Stimulated activated CD4-positive, alpha-beta T cell treated with anti-CD3 and anti-CD28 coated beads, Interleukin-4, amount 100 ng/mL, for 24 hours (primary cell): ENCODE results near the gene DNAH8.
"Not testable (repeated sequence)": the region's sequence is repeated elsewhere in the genome, so short reads cannot be mapped to it uniquely, and the experiment has no call there.

ENCODE experiments used
- DNase-seq: peaks from one replicate; pipeline ENCODE4 v3.0.0-alpha.2; 2020

The DNAH8 gene

DNA sequence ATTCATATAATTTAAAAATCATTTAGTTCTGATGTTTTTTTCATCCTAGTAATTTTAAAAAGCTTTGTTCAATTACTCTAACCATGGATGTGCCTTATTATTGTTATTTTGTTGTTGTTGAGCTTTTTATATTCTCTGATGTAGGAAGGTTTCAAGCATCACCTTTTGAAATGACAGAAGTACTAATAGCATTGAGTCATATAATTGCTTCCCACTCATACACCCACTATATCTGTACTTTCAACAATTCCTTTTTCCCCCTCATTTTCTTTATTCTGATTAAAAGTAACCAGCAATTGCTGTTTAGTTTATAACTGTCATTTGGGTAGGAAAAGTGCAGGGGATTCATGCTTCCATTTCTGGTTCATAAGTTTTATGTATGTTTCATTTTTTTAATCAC lies 38.6 kb downstream of the DNAH8 start:
- no peak for DNase-seq

DNA sequence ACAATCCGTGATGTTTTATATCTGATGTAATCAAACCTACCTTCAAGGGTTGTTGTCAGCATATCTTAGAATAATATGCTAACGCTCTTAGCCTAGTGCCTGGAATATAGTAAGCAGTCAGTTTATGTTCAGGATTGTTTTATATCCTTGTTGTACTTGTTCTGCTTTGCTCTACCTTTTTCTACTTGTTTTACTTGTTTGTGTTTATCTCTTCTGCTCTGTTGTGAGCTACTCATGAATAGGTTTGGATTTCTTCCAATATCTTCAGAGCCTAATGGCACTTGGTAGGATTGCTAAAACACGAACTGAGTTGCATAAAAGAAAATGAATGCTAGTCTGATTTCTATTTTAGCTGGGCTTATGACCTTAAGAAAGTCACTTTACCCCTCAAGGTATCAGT lies 40.1 kb downstream of the DNAH8 start:
- DNase-seq = no peak

DNA sequence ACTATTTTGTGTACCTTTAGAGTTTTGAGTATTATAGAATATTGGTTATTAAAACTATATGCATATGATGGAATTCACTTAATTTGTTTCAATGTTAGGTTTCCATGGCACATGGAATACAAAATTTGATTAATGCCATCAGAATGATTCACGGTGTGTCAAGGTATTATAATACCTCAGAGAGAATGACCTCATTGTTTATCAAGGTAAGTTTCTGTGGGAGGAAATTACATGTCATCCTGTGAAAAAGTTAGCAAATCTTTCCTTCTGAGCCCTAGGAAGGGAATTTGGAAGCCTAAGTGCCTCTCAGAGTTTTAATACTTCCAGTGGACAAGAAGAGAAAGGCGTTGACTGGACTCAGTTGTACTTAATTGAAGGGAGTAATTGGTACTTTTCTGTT lies 40.8 kb downstream of the DNAH8 start:
- DNase-seq = no peak

DNA sequence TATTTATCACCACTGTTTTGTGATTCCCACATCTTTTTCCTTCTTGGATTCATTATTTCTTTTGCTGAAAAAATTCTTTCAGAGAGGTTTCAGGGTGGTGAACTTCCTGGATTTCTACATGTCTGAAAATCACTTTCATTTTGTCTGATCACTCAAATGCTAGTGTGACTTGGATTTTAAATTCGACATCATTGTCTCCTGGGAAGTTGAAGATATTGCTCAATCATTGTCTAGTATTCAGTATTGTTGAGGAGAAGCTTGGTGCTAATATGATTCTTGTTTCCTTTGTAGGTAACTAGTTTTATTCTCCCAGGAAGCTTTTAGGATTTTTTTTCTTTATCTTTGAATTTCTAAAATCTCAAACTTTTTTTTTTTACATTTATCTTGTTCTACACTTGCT lies 45.0 kb downstream of the DNAH8 start:
- DNase-seq = no peak

DNA sequence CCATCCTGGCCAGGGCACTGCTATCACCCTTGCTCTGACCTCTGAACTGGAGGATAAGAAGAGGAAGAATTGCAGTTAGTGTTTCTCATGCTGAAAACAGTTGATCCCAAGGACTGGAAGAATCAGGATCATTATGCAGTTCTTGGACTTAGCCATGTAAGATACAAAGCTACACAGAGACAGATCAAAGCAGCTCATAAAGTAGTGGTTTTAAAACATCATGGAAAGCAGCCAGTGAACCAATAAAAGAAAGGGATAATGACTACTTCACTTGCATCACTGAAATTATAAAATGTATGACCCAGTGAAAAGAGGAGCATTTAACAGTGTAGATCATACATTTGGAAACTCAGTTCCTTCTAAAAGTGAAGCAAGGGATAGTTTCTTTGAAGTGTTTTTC lies 47.7 kb downstream of the DNAH8 start:
- no peak for DNase-seq

DNA sequence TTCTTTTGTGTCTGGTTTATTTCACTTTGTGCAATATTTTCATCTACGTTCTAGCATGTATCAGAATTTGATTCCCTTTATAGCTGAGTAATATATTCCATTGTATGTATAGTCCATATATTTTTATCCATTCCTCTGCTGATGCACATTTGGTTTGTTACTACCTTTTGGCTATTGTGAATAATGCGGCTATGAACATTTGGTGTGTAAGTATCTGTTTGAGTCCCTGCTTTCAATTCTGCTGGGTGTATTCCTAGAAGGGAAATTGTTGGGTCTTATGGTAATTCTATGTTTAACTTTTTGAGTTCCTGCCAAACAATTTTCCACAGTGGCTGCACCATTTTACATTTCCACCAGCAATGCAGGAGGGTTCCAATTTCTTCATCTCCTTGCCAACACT lies 52.4 kb downstream of the DNAH8 start:
- DNase-seq = no peak

DNA sequence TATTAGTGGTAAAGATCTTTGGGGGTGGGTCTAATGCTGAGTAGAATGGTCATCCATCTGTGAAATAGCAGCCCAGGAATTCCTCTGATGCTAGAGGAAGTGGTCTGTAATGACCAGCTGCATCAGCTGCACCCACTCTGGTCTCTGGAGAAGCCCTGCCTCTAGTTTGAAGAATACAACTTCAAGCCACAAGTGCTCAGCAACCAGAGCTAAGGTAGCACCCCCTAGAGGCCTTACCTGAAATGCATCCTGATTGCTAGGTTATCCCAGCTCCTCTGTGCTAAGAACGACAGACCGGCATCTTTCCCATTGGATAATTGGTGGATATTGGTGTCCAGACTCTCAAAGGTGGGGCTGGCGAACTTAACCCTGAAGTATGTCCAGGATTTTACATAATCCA lies 58.2 kb downstream of the DNAH8 start:
- peak; percentile 17 for DNase-seq

DNA sequence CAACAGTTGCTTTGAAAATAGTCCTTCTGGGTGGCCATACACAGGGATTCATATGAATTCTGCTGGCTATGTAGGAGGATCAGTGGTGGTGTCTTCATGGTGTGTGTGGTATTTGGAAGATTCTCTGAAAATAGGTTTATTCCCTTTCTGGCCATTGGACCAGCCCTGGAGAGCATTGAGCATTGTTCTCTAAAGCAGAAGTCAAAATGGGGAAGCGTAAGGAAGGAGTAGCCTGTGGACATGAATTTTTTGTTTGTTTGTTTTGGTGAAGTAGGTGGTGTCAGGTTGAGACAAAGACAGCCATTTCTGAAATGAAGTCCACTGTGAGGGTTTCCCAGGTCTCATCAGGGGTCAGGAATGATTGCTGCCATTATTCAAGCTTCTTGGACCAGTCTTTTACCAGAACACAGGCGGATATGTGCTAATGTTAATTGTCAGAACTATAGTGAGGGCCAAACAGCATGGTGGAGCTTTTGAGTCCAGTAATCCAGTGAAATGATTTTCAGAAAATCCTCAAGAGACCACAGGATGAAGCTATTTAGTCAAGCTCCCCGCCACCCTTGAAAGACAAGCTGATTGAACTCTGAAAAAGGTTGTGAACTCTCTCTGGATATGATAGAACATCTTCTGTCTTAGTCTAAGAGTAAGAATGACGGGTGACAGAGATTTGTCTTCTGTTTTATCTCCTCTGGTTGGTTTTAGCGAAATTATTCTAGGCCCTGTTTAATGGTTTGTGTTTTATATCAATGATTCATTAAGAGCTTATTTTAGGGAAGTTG lies 60.0 kb downstream of the DNAH8 start:
- DNase-seq = no peak

DNA sequence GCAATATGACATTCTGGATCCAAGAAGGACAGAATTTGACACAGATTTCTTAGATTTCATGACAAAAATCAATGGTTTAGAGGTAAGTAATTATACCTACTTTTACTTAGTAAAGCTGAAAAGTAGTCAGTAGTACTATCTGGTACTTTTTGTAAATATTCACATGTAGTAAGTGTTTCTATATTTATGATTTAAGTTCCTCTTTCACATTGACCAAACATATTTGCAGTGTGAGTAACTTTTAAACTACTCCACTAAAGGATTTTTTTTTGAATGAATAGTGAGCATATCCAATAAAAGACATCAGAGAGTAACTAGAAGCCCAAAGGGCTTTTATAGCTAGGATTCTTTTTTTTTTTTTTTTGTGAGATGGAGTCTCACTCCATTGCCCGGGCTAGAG lies 60.8 kb downstream of the DNAH8 start:
- no peak for DNase-seq

DNA sequence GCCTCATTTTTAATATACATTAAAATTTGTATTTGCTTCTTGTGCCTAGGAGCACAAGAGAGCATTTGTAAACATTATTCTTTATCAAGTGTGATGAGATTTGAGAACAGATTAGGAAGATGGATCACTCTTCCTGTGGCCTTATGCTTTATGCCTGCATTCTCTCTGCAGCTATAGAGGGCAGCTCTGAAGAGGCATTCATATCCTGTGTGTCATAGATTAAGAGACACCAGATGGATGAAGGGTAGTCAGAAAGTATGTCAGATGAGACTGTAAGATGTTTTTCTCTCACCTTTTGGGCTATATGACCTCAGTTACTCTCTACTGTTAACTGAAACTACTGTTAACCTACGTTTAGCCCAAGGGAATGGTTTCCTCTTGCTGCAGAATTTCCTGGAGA lies 61.4 kb downstream of the DNAH8 start:
- DNase-seq = no peak

DNA sequence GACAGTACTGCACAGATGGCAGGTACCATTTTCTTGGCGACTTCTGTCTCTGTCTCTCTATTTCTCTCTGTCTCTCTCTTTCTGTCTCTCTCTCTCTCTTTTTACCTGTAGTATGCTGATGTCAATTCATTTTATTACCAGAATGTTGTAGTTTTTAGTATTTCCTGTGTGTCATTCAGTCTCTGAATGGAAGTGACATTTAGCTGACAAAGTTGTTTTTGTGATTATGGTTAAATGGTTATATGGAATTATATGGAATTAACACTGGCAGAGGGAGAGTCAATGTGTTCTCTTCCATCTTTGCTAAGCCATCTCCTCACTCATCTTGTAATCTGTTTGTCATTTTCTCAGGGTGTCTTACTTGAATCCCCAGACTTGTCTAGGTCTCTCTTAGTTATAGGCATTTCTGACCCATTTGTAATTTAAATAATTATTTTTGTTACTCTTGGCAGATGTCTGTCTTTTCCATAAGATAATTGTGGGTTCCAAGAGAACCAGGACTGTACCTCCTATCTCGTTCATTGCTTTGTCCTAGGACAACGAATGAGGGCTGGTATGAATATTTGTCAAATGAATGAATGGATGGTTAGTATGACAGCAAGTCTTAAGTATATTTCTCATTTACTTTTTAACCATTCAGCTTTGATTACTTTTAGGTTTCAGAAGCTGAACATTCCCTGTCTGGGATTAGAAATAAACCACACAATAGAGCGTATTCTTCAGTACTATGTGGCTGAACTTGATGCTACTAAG lies 64.4 kb downstream of the DNAH8 start:
- no peak for DNase-seq

DNA sequence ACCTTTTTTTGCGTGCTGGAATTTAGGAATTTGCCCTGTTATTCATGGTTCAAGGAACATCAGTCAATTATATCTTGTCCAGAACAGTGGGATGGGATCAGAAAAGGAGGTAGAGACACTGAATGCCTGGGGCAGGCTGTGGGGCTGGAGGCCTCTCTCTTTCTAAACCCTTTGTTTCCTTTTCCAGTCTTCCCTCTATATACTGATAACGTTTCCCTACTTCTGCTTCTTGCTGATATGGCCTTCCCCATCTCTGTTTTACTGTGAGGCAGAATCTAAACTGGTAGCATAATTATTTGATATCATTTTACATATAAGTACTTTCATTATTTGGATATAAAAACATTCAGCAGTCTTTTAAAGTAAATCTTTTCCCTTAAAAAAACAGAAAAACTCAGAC lies 67.5 kb downstream of the DNAH8 start:
- no peak for DNase-seq

DNA sequence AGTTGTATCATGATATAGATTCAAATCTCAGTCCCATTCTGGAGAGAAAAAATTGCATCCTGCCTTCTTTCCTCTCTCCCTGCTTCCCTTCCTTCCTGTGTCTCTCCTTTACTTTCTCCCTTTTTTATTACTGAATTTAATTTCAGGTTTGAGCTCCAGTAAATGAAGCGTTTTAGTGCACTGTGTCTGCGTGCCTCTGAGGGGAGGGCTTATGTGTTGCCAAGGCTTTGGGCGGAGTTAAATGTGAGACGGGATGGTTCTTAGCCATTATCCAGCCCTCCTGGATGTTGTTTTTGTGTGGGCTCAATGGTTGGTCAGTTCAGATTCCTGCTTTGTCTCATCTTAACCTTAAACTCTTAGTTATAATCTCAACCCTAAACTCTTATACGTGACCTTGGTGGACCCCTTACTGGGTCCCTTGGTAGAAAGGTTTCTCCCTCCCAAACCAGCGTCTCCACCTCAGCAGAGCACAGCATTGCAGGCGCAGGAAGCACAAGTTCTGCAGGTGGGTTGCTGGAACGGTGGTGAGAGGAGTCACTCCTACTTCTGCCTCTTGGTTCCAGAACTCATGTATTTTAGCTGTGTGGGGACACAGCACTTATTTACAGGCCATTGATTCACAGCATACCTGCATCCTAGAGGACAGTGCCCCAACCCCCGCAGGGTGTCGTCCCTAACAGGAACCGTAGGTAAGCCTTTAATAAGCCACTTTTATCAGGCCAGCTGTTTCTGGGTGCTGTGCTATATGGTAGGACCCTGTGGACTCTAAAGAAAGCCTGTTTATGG lies 68.5 kb downstream of the DNAH8 start:
- no peak for DNase-seq

DNA sequence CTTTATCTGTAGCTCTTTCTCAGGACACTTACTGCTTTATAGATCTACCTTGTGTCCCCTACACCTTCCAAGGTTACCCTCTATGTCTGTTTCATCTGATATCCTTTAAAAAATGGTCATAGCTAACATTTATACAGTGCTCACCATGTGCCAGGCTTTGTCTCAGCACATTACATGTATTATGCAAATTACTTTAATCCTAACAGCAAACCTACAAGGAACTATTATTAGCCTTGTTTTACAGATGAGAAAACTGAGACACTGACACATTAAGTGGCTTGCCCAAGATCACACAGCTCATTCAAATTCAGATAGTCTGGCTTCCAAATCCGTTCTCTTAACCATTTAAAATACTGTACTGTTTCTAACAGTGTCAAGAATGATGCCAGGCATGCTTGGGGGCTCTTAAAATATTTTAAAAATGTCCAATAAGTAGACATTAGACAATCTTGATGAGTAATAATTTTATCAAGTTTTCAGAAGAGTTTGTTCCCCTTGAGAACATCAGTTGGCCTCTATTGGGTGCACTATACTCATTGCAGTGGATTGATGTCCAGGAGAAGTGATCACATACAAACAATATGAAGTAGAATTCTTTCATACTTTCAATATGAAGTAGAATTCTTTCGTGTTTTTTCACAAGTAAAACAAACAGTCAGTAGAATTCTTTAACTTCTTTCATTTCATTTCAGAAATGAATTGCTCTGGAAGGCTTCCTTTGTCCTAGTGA lies 69.6 kb downstream of the DNAH8 start:
- no peak for DNase-seq

DNA sequence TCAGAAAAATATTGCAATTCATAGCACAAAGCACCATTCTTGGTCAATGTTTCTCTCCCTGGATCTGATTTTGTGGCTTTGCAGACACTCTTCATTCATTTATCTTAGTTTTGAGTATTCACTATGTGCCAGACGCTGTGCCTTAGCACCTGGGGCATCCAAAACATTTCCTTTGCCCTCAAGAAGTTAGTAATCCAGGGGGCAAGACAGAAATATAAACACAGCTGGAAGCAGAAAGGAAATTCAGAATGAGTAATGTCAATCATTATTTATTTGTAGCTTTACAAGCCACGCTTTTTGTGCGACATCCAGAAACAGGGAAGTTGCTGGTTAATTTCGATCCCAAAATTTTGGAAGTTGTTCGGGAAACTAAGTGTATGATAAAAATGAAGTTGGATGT lies 71.4 kb downstream of the DNAH8 start:
- DNase-seq = no peak

DNA sequence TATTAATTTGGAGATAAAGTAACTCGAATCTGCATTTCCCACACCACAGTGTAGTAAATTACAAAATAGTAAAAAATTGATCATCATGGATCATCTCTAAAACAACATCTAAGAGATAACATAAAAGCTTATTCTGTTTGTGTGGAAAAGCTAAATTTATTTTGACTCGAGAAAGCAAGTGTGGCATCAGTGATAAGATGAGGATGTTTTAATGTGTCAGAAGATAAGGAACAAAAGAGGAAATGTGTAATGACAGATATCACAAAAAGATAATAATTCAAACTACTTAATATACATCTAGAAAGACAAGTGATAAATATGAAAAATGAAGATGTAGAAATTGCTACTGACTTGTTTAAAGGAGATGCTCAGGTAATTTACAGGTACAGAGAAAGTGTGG lies 74.1 kb downstream of the DNAH8 start:
- no peak for DNase-seq

DNA sequence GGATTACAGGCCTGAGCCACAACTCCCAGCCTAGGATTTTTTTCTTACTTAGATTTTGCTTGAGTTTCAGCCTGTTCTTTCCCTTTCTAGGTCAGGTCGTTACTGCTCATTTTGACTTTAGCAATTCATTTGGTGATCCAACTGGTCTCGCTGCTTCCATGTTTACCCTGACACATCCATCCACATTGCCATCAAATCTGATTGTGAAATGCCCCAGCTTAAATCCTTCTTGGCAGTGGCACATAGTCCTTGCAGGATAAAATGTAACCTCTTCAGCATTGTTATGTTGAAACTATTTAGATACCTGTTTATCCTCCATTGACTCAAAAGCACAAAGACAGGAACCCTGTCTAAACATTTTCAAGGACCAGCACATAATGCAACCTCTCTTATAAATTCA lies 77.2 kb downstream of the DNAH8 start:
- DNase-seq = no peak

DNA sequence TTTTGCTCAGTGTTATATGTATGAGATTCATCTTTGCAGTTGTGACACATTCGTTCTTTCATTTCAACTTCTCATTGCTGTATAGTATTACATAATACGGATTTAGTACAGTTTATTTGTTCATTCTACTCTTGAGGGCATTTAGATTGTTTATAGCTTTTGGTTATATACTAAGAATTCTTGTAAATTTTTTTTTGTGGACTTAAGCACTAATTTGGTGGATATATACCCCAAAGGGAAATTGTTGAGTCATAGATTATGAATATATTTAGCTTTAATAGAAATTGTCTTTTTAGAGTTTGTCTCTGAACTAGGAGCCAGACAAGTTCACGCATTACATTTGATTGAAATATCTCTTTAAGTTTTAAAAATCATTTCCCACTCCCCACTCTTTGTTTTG lies 79.6 kb downstream of the DNAH8 start:
- no peak for DNase-seq

DNA sequence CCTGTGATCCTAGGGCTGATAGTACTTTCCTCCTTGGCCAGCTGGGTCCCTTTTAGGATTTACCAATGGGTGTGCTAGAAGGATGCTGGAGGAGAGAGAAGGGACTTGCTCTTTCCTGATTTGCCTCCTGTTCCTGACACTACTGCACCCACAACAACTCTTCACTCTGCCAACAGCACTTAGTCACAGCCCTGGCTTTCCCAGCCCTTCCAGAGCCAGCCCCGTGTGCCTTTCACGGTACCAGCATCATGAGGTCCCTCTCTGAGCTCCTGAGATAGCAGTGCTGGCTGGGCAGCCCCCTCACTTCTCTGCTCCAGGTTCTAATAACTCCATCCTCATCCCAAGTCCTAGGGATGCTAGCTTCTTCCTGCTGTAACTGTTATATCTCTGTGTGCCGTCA lies 80.9 kb downstream of the DNAH8 start:
- DNase-seq = no peak

DNA sequence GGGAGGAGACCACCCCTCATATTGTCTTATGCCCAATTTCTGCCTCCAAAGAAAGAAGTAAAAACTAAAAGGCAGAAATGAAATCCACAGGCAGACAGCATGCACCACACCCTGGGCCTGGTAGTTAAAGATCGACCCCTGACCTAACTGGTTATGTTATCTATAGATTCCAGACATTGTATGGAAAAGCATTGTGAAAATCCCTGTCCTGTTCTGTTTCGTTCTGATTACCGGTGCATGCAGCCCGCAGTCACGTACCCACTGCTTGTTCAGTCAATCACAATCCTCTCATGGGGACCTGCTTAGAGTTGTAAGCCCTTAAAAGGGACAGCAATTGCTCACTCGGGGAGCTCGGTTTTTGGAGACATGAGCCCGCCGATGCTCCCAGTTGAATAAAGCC lies 81.3 kb downstream of the DNAH8 start:
- DNase-seq = not testable (repeated sequence)

DNA sequence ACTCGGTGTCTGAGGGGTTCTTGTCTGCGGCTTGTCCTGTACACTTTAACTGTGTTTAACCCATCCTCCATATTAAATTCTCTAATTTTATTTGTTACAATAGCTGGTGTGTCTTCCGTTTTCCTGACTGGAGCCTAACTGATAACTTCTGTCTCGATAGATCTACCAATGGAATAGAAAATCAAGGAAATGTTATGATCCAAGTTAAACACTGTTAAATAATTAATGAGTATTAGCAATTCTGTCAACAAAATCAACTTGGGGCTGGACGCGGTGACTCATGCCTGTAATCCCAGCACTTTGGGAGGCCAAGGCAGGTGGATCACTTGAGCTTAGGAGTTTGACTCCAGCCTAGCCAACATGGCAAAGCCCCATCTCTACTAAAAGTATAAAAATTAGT lies 81.7 kb downstream of the DNAH8 start:
- no peak for DNase-seq

DNA sequence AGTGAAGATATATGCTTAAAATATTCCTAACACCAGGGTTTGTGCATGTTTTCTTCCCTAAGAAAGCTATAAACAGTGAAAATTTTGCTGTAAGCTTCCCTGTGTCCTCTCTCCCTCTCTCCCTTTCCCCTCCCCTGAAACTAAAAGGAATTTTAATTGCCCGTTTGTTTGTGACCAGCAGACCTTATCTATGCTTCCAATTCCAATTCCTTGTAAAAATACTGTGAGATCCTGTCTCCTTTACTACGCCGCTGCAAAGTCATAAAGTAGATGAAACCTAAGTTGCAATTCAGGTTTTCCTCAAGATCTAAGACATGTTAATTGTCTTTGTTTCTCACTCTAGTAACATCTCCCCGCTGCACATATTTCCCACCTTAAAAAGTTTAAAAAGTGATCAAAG lies 82.3 kb downstream of the DNAH8 start:
- DNase-seq = no peak

DNA sequence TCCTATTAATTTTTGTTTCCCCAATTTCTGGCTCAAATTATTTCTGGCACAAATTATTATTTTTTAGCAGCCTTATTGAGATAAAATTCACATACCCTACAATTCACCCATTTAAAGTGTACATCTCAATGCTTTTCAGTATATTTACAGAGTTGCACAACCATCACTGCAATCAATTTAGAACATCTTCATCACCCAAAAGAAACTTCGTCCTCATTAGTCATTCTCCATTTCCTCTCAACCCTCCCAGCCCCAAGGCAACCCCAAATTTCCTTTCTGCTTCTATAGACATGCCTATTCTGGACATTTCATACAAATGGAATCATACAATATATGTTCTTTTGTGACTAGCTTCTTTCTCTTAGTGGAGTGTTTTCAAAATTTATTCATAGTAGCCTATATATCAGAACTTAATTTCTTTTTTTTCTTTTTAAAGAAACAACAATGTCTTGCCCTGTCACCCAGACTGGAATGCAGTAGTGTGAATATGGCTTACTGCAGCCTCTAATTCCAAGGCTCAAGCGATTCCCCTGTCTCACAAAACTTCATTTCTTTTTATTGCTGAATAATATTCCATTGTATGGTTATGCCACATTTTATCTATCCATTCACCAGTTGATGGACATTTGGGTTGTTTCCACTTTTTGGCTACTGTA lies 84.5 kb downstream of the DNAH8 start:
- no peak for DNase-seq
